ENCODE results near the gene NUP88. TPM values are rescaled to one million over a fixed set of nuclear protein-coding genes. Genes with fewer than 3 reads are reported as not detected.

The NUP88 gene
- polyA plus RNA-seq, 1 donor from 2014 or later, result 86.5 TPM

DNA sequence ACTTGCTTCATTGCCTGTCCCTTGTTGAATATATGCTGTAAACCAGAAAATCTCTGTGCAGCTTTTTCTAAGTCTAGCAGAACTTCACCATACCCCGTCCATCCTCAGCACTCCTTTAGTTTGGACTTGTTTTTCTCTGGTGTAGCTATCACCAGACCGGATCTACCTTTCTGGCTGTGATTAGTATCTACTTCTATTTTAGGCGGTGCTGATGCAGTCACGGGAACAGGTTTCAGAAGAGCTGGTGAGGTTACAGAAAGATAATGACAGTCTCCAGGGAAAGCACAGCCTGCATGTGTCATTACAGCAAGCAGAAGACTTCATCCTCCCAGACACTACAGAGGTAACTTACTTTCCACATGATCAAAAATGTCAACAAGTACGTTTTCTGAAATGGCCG lies 46.4 kb downstream of the NUP88 start:
- H2AFZ ChIP-seq (ENCODE audit: low read depth, low read length), result no peak overlapping the region
- H3K9me2 ChIP-seq (ENCODE audit: insufficient read depth, low read length), result no peaks in the 10 kb centered on the region
- H4K20me1 ChIP-seq (ENCODE audit: insufficient read depth), result no peaks in the 10 kb centered on the region
- H3K9me3 ChIP-seq (ENCODE audit: low read length), result no peaks in the 10 kb centered on the region
- H3F3A ChIP-seq (ENCODE audit: insufficient read depth, low read length, poor library complexity, severe bottlenecking), result no peaks in the 10 kb centered on the region
- TF ChIP-seq, protein P1, sequence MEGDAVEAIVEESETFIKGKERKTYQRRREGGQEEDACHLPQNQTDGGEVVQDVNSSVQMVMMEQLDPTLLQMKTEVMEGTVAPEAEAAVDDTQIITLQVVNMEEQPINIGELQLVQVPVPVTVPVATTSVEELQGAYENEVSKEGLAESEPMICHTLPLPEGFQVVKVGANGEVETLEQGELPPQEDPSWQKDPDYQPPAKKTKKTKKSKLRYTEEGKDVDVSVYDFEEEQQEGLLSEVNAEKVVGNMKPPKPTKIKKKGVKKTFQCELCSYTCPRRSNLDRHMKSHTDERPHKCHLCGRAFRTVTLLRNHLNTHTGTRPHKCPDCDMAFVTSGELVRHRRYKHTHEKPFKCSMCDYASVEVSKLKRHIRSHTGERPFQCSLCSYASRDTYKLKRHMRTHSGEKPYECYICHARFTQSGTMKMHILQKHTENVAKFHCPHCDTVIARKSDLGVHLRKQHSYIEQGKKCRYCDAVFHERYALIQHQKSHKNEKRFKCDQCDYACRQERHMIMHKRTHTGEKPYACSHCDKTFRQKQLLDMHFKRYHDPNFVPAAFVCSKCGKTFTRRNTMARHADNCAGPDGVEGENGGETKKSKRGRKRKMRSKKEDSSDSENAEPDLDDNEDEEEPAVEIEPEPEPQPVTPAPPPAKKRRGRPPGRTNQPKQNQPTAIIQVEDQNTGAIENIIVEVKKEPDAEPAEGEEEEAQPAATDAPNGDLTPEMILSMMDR (IDR thresholded peaks at IDR 0.05; ENCODE audit: poor library complexity, severe bottlenecking), result no peak
- TF ChIP-seq, protein P2, sequence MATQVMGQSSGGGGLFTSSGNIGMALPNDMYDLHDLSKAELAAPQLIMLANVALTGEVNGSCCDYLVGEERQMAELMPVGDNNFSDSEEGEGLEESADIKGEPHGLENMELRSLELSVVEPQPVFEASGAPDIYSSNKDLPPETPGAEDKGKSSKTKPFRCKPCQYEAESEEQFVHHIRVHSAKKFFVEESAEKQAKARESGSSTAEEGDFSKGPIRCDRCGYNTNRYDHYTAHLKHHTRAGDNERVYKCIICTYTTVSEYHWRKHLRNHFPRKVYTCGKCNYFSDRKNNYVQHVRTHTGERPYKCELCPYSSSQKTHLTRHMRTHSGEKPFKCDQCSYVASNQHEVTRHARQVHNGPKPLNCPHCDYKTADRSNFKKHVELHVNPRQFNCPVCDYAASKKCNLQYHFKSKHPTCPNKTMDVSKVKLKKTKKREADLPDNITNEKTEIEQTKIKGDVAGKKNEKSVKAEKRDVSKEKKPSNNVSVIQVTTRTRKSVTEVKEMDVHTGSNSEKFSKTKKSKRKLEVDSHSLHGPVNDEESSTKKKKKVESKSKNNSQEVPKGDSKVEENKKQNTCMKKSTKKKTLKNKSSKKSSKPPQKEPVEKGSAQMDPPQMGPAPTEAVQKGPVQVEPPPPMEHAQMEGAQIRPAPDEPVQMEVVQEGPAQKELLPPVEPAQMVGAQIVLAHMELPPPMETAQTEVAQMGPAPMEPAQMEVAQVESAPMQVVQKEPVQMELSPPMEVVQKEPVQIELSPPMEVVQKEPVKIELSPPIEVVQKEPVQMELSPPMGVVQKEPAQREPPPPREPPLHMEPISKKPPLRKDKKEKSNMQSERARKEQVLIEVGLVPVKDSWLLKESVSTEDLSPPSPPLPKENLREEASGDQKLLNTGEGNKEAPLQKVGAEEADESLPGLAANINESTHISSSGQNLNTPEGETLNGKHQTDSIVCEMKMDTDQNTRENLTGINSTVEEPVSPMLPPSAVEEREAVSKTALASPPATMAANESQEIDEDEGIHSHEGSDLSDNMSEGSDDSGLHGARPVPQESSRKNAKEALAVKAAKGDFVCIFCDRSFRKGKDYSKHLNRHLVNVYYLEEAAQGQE (IDR thresholded peaks at IDR 0.05; ENCODE audit: borderline replicate concordance), result no peak
- TF ChIP-seq POLR2AphosphoS5 (IDR thresholded peaks at IDR 0.05), result no peak
- TF ChIP-seq MXI1 (conservative IDR thresholded peaks at IDR 0.05; ENCODE audit: poor library complexity, severe bottlenecking), result no peak
- no peak for TF ChIP-seq TAF1 (IDR thresholded peaks at IDR 0.05; ENCODE audit: low read depth)
- TF ChIP-seq RAD21 (conservative IDR thresholded peaks at IDR 0.05), result no peak
- TF ChIP-seq EZH2 (IDR thresholded peaks at IDR 0.05; ENCODE audit: borderline replicate concordance, insufficient read depth, low read length, poor library complexity, severe bottlenecking), result no peak
- TF ChIP-seq EP300 (conservative IDR thresholded peaks at IDR 0.05; ENCODE audit: poor library complexity, severe bottlenecking), result no peak
- TF ChIP-seq SMC3 (conservative IDR thresholded peaks at IDR 0.05; ENCODE audit: poor library complexity), result no peak
- no peak overlapping the region for H3K27ac ChIP-seq (ENCODE audit: low read length)
- no peaks in the 10 kb centered on the region for H3K27me3 ChIP-seq (ENCODE audit: insufficient read depth, low read depth, low read length)
- no peak overlapping the region for H3K9ac ChIP-seq (ENCODE audit: low read length)
- H3K79me2 ChIP-seq (replicated peaks; ENCODE audit: insufficient read depth, low read length), result no peaks in the 10 kb centered on the region
- peaks cover 12% of the 10 kb centered on the region for H3K36me3 ChIP-seq (ENCODE audit: insufficient read depth, low read length)
- H3K4me3 ChIP-seq (ENCODE audit: low read length), result no peak overlapping the region
- H3K4me2 ChIP-seq (ENCODE audit: low read length), result no peak overlapping the region

- TF ChIP-seq EZH2 (IDR thresholded peaks at IDR 0.05; ENCODE audit: borderline replicate concordance, insufficient read depth, low read length, poor library complexity, severe bottlenecking), result no peak
- TF ChIP-seq RAD21 (conservative IDR thresholded peaks at IDR 0.05), result no peak
- TF ChIP-seq MXI1 (conservative IDR thresholded peaks at IDR 0.05; ENCODE audit: poor library complexity, severe bottlenecking), result no peak
- TF ChIP-seq TAF1 (IDR thresholded peaks at IDR 0.05; ENCODE audit: low read depth), result no peak
These were observed 49.1 kb downstream of the NUP88 start for GRCh38 chr17:5370411-5370810.

More at GRCh38 chr17:5370411-5370810, 49.1 kb downstream of the NUP88 start:
- Histone ChIP-seq H3K9ac (ENCODE audit: low read length) (no peak overlapping the region), H3F3A (ENCODE audit: insufficient read depth, low read length, poor library complexity, severe bottlenecking) (no peaks in the 10 kb centered on the region), H4K20me1 (ENCODE audit: insufficient read depth) (no peaks in the 10 kb centered on the region), H3K27me3 (ENCODE audit: insufficient read depth, low read depth, low read length) (no peaks in the 10 kb centered on the region), H3K4me3 (ENCODE audit: low read length) (no peak overlapping the region), H3K9me2 (ENCODE audit: insufficient read depth, low read length) (no peaks in the 10 kb centered on the region), H3K9me3 (ENCODE audit: low read length) (no peaks in the 10 kb centered on the region), H2AFZ (ENCODE audit: low read depth, low read length) (no peak overlapping the region), H3K36me3 (ENCODE audit: insufficient read depth, low read length) (peaks cover 13% of the 10 kb centered on the region), H3K4me2 (ENCODE audit: low read length) (no peak overlapping the region), H3K27ac (ENCODE audit: low read length) (no peak overlapping the region), H3K79me2 (replicated peaks; ENCODE audit: insufficient read depth, low read length) (no peaks in the 10 kb centered on the region)
